ENCODE data around the gene RFX2. TPM values are rescaled to one million over a fixed set of nuclear protein-coding genes. Genes with fewer than 3 reads are reported as not detected.

RFX2 gene
- polyA plus RNA-seq, 6 donors from 2014 or later = 0.89 to 5.9 (median 1.2) TPM

GRCh38 chr19:5954293-5954692, 156.0 kb downstream of the RFX2 start:
- peak overlapping the region in 5 of 8 donors; percentile 29 to 79 (median 35) for H3K4me3 Mint-ChIP-seq
- ATAC-seq (ENCODE audit: low read depth in 2 of 2) = no peak

GRCh38 chr19:5953680-5954213, 156.6 kb downstream of the RFX2 start:
- no peaks in the 10 kb centered on the region for H3K27me3 Mint-ChIP-seq
- H3K27ac Mint-ChIP-seq = peak overlapping the region in 4 of 6 donors; percentile 13 to 85 (median 58)
- no peaks in the 10 kb centered on the region for H3K9me3 Mint-ChIP-seq
- ATAC-seq (ENCODE audit: low read depth in 2 of 2) (no peak), DNase-seq (no peak)
- H3K4me1 Mint-ChIP-seq = peaks cover 53 to 83% (median 74%) of the 10 kb centered on the region in 3 donors
- H3K4me3 Mint-ChIP-seq = peak overlapping the region in 6 of 8 donors; percentile 11 to 79 (median 26)
- H3K36me3 Mint-ChIP-seq = peaks cover 0 to 6% of the 10 kb centered on the region in 2 donors

More at GRCh38 chr19:5954293-5954692, 156.0 kb downstream of the RFX2 start:
- no peak for DNase-seq
- Mint-ChIP-seq H3K27ac (peak overlapping the region in 4 of 6 donors; percentile 13 to 85 (median 58)), H3K36me3 (peaks cover 0 to 6% of the 10 kb centered on the region in 2 donors), H3K4me1 (peaks cover 58 to 83% (median 72%) of the 10 kb centered on the region in 3 donors), H3K9me3 (no peaks in the 10 kb centered on the region), H3K27me3 (no peaks in the 10 kb centered on the region)

- H3K27ac Mint-ChIP-seq = peak overlapping the region in 1 of 6 donors; percentile 53
- H3K4me3 Mint-ChIP-seq = peak overlapping the region in 7 of 8 donors; percentile 11 to 79 (median 33)
- H3K36me3 Mint-ChIP-seq = peaks cover 0 to 6% of the 10 kb centered on the region in 2 donors
- no peaks in the 10 kb centered on the region for H3K27me3 Mint-ChIP-seq
- ATAC-seq (ENCODE audit: low read depth in 2 of 2) = no peak
- H3K4me1 Mint-ChIP-seq = peaks cover 52 to 85% (median 77%) of the 10 kb centered on the region in 3 donors
- no peak for DNase-seq
- H3K9me3 Mint-ChIP-seq = no peaks in the 10 kb centered on the region
These were observed 157.2 kb downstream of the RFX2 start for GRCh38 chr19:5953030-5953589.

GRCh38 chr19:5952193-5953029, 157.9 kb downstream of the RFX2 start:
- peaks cover 50 to 85% (median 80%) of the 10 kb centered on the region in 3 donors for H3K4me1 Mint-ChIP-seq
- no peak for DNase-seq
- peak overlapping the region in 3 of 8 donors; percentile 36 to 83 (median 78) for H3K4me3 Mint-ChIP-seq
- no peaks in the 10 kb centered on the region for H3K27me3 Mint-ChIP-seq
- no peak for ATAC-seq (ENCODE audit: low read depth in 2 of 2)
- peaks cover 0 to 6% of the 10 kb centered on the region in 2 donors for H3K36me3 Mint-ChIP-seq
- H3K9me3 Mint-ChIP-seq = no peaks in the 10 kb centered on the region
- peak overlapping the region in 2 of 6 donors; percentile 38 to 53 for H3K27ac Mint-ChIP-seq

GRCh38 chr19:5951338-5951861, 158.9 kb downstream of the RFX2 start:
- Mint-ChIP-seq H3K27ac (peak overlapping the region in 3 of 6 donors; percentile 59 to 78 (median 71)), H3K27me3 (no peaks in the 10 kb centered on the region), H3K36me3 (peaks cover 0 to 6% of the 10 kb centered on the region in 2 donors), H3K9me3 (no peaks in the 10 kb centered on the region), H3K4me1 (peaks cover 52 to 81% (median 76%) of the 10 kb centered on the region in 3 donors), H3K4me3 (peak overlapping the region in 6 of 8 donors; percentile 50 to 83 (median 72))
- ATAC-seq (ENCODE audit: low read depth in 2 of 2) (peak; percentile 92), DNase-seq (peak; percentile 31)

- Mint-ChIP-seq H3K27ac (peak overlapping the region in 3 of 6 donors; percentile 29 to 71 (median 59)), H3K4me3 (peak overlapping the region in 3 of 8 donors; percentile 29 to 71 (median 50)), H3K27me3 (no peaks in the 10 kb centered on the region), H3K36me3 (peaks cover 0 to 6% of the 10 kb centered on the region in 2 donors), H3K9me3 (no peaks in the 10 kb centered on the region), H3K4me1 (peaks cover 53 to 80% (median 78%) of the 10 kb centered on the region in 3 donors)
- no peak for ATAC-seq (ENCODE audit: low read depth in 2 of 2)
- no peak for DNase-seq
These were observed 159.6 kb downstream of the RFX2 start for GRCh38 chr19:5950741-5951140.

GRCh38 chr19:5949792-5950305, 160.5 kb downstream of the RFX2 start:
- no peak for DNase-seq
- Mint-ChIP-seq H3K27ac (peak overlapping the region in 5 of 6 donors; percentile 13 to 93 (median 60)), H3K4me3 (peak overlapping the region in 2 of 8 donors; percentile 10 to 11)

GRCh38 chr19:5948752-5949564, 161.3 kb downstream of the RFX2 start:
- DNase-seq (no peak), ATAC-seq (ENCODE audit: low read depth in 2 of 2) (no peak)
- Mint-ChIP-seq H3K4me3 (peak overlapping the region in 1 of 8 donors; percentile 44), H3K27me3 (no peaks in the 10 kb centered on the region), H3K9me3 (no peaks in the 10 kb centered on the region), H3K27ac (peak overlapping the region in 5 of 6 donors; percentile 28 to 88 (median 70)), H3K36me3 (peaks cover 0 to under 1% of the 10 kb centered on the region in 2 donors), H3K4me1 (peaks cover 55 to 77% (median 74%) of the 10 kb centered on the region in 3 donors)

More at GRCh38 chr19:5949792-5950305, 160.5 kb downstream of the RFX2 start:
- Mint-ChIP-seq H3K4me1 (peaks cover 60 to 82% (median 79%) of the 10 kb centered on the region in 3 donors), H3K36me3 (peaks cover 0 to 6% of the 10 kb centered on the region in 2 donors), H3K27me3 (no peaks in the 10 kb centered on the region), H3K9me3 (no peaks in the 10 kb centered on the region)
- ATAC-seq (ENCODE audit: low read depth in 2 of 2) = no peak

GRCh38 chr19:5947435-5947834, 162.9 kb downstream of the RFX2 start:
- ATAC-seq (ENCODE audit: low read depth in 2 of 2) = no peak

GRCh38 chr19:5943623-5944022, 166.7 kb downstream of the RFX2 start:
- DNase-seq = no peak
- no peaks in the 10 kb centered on the region for H3K9me3 Mint-ChIP-seq
- H3K36me3 Mint-ChIP-seq = no peaks in the 10 kb centered on the region
- H3K27ac Mint-ChIP-seq = no peak overlapping the region
- ATAC-seq (ENCODE audit: low read depth in 2 of 2) = no peak
- peaks cover 21 to 34% (median 27%) of the 10 kb centered on the region in 3 donors for H3K4me1 Mint-ChIP-seq
- no peaks in the 10 kb centered on the region for H3K27me3 Mint-ChIP-seq
- no peak overlapping the region for H3K4me3 Mint-ChIP-seq

More at GRCh38 chr19:5947435-5947834, 162.9 kb downstream of the RFX2 start:
- Mint-ChIP-seq H3K36me3 (no peaks in the 10 kb centered on the region), H3K4me3 (no peak overlapping the region), H3K4me1 (peaks cover 45 to 67% (median 64%) of the 10 kb centered on the region in 3 donors), H3K27ac (no peak overlapping the region), H3K9me3 (no peaks in the 10 kb centered on the region), H3K27me3 (no peaks in the 10 kb centered on the region)
- no peak for DNase-seq

Measured in naive B cell (primary cell).